Smooth muscle cell (in vitro differentiated cells): ENCODE results near the gene PHAX. TPM values are rescaled to one million over a fixed set of nuclear protein-coding genes. Genes with fewer than 3 reads are reported as not detected.

Source experiments
- DNase-seq: peaks from one replicate; lab custom pipeline; 2025; ENCODE audit not compliant: unreplicated experiment; lab: John Stamatoyannopoulos, UW
- H2AFZ ChIP-seq: fragments of 200-600 bp; sonication (generic); 2 replicates; pipeline ENCODE4 v1.6.0; 2016; ENCODE audit warnings: antibody characterized with exemption, low read depth, mild to moderate bottlenecking
- H3F3A ChIP-seq: fragments of 200-600 bp; sonication (generic); 2 replicates; pipeline ENCODE4 v1.6.0; 2017; ENCODE audit warnings: antibody characterized with exemption, low read depth
- H3K27ac ChIP-seq: fragments of 200-600 bp; sonication (generic); 2 replicates; pipeline ENCODE4 v1.5.1; 2016; ENCODE audit warnings: low read depth, mild to moderate bottlenecking
- H3K27me3 ChIP-seq: fragments of 200-600 bp; sonication (generic); 2 replicates; pipeline ENCODE4 v1.6.1; 2016; ENCODE audit warnings: low read depth, mild to moderate bottlenecking
- H3K36me3 ChIP-seq: fragments of 200-600 bp; sonication (generic); 2 replicates; pipeline ENCODE4 v1.5.1; 2016; ENCODE audit warnings: low read depth
- H3K4me1 ChIP-seq: fragments of 200-600 bp; sonication (generic); 2 replicates; pipeline ENCODE4 v1.5.1; 2016; ENCODE audit warnings: low read depth
- H3K4me2 ChIP-seq: fragments of 200-600 bp; sonication (generic); 2 replicates; pipeline ENCODE4 v1.6.0; 2016; ENCODE audit warnings: mild to moderate bottlenecking
- H3K4me3 ChIP-seq: fragments of 200-600 bp; sonication (generic); 2 replicates; pipeline ENCODE4 v1.5.1; 2016; ENCODE audit warnings: mild to moderate bottlenecking
- H3K79me2 ChIP-seq: fragments of 200-600 bp; sonication (generic); 2 replicates; pipeline ENCODE4 v1.6.0; 2016; ENCODE audit warnings: low read depth, mild to moderate bottlenecking
- H3K9ac ChIP-seq: fragments of 200-600 bp; sonication (generic); 2 replicates; pipeline ENCODE4 v1.6.0; 2016; ENCODE audit warnings: low read depth
- H3K9me3 ChIP-seq: fragments of 200-600 bp; sonication (generic); replicated peaks from 2 replicates; pipeline ENCODE4 v1.5.1; 2016; ENCODE audit warnings: low read depth
- H4K20me1 ChIP-seq: fragments of 200-600 bp; sonication (generic); 2 replicates; pipeline ENCODE4 v1.6.0; 2016; ENCODE audit warnings: low read depth
- CTCF ChIP-seq: fragments of 200-600 bp; sonication (generic); IDR thresholded peaks from 2 replicates; pipeline ENCODE4 v1.5.1; 2017; ENCODE audit warnings: borderline replicate concordance, mild to moderate bottlenecking, antibody characterized with exemption; ENCODE audit not compliant: insufficient read depth, poor library complexity, severe bottlenecking
- WGBS: methylation state at CpG from one replicate; pipeline ENCODE4 v1.1.7; 2016; ENCODE audit warnings: low lambda C conversion rate; 5-methylcytosine and 5-hydroxymethylcytosine counted together
- polyA plus RNA-seq: library from polyadenylated mRNA; unstranded; fragments of >200 nt; fragmentation: Nextera tagmentation; extraction: Ambion mirVana; gene quantifications from 2 replicates; pipeline ENCODE4 v1.2.1, GENCODE V29; 2016
- total RNA-seq: library from RNA; depleted of rRNA; stranded (reverse); fragments of >200 nt; gene quantifications from 2 replicates; pipeline ENCODE4 v1.2.3, GENCODE V29; 2014

The PHAX gene
- total and polyA plus RNA-seq, 2 experiments from 2014 or later = 34.4 to 45.4 TPM

DNA sequence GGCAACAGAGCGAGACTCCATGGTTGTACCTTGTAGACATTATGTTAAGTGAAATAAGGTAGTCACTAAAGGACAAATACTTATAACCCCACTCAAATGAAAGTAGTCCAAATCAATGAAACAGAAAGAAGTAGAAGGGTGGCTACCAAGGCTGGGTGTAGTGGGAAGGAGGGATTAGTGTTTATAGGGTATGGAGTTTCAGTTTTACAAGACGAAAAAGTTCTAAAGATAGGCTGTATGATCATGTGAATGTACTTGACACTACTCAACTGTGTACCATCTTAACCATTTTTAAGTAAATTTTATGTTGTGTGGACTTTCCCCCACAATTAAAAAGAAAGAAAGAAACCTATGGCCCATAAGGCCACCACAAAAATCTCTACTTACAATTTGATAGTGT is 37.9 kb upstream of the PHAX start:
- Histone ChIP-seq H2AFZ (no peak overlapping the region), H3K4me3 (no peak overlapping the region), H3F3A (no peaks in the 10 kb centered on the region), H3K79me2 (no peaks in the 10 kb centered on the region), H3K36me3 (peaks cover 4% of the 10 kb centered on the region), H3K9ac (no peak overlapping the region), H3K4me2 (no peak overlapping the region), H4K20me1 (no peaks in the 10 kb centered on the region), H3K27me3 (no peaks in the 10 kb centered on the region), H3K27ac (no peak overlapping the region), H3K9me3 (no peaks in the 10 kb centered on the region), H3K4me1 (no peaks in the 10 kb centered on the region)
- no peak for TF ChIP-seq CTCF
- WGBS = 90% methylated on average over 2 of the region's 2 CpGs
- DNase-seq = no peak

DNA sequence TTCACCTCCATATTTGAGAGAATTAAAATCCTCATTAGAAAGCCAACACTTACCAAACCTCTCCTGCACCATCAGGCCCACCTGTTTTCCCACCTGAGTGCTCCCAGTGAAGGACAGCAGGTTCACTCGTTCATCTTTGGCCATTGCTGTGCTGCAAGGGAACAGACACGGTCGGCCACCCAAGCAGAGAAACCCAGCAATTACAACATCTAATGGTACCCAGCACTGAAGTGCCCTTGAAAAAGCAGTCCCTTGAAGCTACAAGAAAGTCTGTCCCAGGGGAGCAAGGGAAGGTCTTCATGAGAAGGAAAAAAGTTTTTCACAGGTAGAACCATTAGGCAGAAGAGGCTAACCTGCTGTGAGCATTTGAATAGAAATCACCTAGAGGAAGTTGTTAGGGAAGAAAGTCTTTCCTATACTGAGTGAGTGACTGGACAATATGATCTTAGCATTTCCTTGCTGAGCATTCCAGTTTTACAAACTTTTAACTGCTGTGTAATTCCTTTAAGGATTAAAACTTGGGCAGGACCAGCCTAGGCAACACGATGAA is 32.5 kb upstream of the PHAX start:
- WGBS = 92% methylated on average over 4 of the region's 4 CpGs
- Histone ChIP-seq H3K4me2 (no peak overlapping the region), H3K79me2 (no peaks in the 10 kb centered on the region), H3K4me1 (no peaks in the 10 kb centered on the region), H2AFZ (no peak overlapping the region), H3K9me3 (no peaks in the 10 kb centered on the region), H3K9ac (no peak overlapping the region), H4K20me1 (no peaks in the 10 kb centered on the region), H3K27ac (no peak overlapping the region), H3K4me3 (no peak overlapping the region), H3K27me3 (no peaks in the 10 kb centered on the region), H3K36me3 (peaks cover 17% of the 10 kb centered on the region), H3F3A (no peaks in the 10 kb centered on the region)
- no peak for TF ChIP-seq CTCF
- DNase-seq = no peak

- no peak overlapping the region for H3K27ac ChIP-seq
- H3K9me3 ChIP-seq = no peaks in the 10 kb centered on the region
- 95% methylated on average over 10 of the region's 10 CpGs for WGBS
- no peak overlapping the region for H2AFZ ChIP-seq
- H3F3A ChIP-seq = no peaks in the 10 kb centered on the region
- H3K4me2 ChIP-seq = no peak overlapping the region
- no peaks in the 10 kb centered on the region for H4K20me1 ChIP-seq
- H3K4me1 ChIP-seq = no peaks in the 10 kb centered on the region
- H3K36me3 ChIP-seq = peaks cover 9% of the 10 kb centered on the region
- no peaks in the 10 kb centered on the region for H3K27me3 ChIP-seq
- no peaks in the 10 kb centered on the region for H3K79me2 ChIP-seq
- DNase-seq = no peak
- no peak overlapping the region for H3K9ac ChIP-seq
- TF ChIP-seq CTCF = no peak
- no peak overlapping the region for H3K4me3 ChIP-seq
Measured at GRCh38 chr5:126575644-126576043, 25.1 kb upstream of the PHAX start.

GRCh38 chr5:126576974-126577373 is 23.8 kb upstream of the PHAX start:
- Histone ChIP-seq H3K27me3 (no peaks in the 10 kb centered on the region), H3K4me3 (no peak overlapping the region), H3K79me2 (no peaks in the 10 kb centered on the region), H4K20me1 (no peaks in the 10 kb centered on the region), H3F3A (no peaks in the 10 kb centered on the region), H2AFZ (no peak overlapping the region), H3K4me1 (no peaks in the 10 kb centered on the region), H3K4me2 (no peak overlapping the region), H3K9me3 (no peaks in the 10 kb centered on the region), H3K27ac (no peak overlapping the region), H3K36me3 (peaks cover 18% of the 10 kb centered on the region), H3K9ac (no peak overlapping the region)
- TF ChIP-seq CTCF = no peak
- DNase-seq = no peak
- WGBS = over 99% methylated on average over 5 of the region's 5 CpGs
